Parathyroid adenoma (tissue), 2 donors: ENCODE data around the gene SPG7.

Source experiments
- H2AFZ ChIP-seq: fragments of 300-600 bp; sonication (generic); one replicate; pipeline ENCODE4 v1.7.0; 2017; ENCODE audit warnings: antibody characterized with exemption, mild to moderate bottlenecking
- H3K27ac ChIP-seq: fragments of 300-600 bp; sonication (generic); one replicate; pipeline ENCODE4 v1.7.0; 2017
- H3K27me3 ChIP-seq: fragments of 300-600 bp; sonication (generic); one replicate; pipeline ENCODE4 v1.7.0; 2017; ENCODE audit warnings: low read length; ENCODE audit not compliant: control insufficient read depth, insufficient read depth
- H3K36me3 ChIP-seq: fragments of 300-600 bp; sonication (generic); one replicate; pipeline ENCODE4 v1.7.0; 2017; ENCODE audit warnings: low read length; ENCODE audit not compliant: control insufficient read depth, insufficient read depth
- H3K4me1 ChIP-seq: fragments of 300-600 bp; sonication (generic); one replicate; pipeline ENCODE4 v1.7.0; 2017; ENCODE audit warnings: control low read depth
- H3K4me2 ChIP-seq: fragments of 300-600 bp; sonication (generic); one replicate; pipeline ENCODE4 v1.7.0; 2017; ENCODE audit warnings: low read length
- H3K4me3 ChIP-seq: fragments of 300-600 bp; sonication (generic); one replicate; pipeline ENCODE4 v1.7.0; 2017; ENCODE audit warnings: low read depth, low read length
- H3K79me2 ChIP-seq: fragments of 300-600 bp; sonication (generic); one replicate; pipeline ENCODE4 v1.7.0; 2017; ENCODE audit warnings: control low read depth
- H3K9ac ChIP-seq: fragments of 300-600 bp; sonication (generic); one replicate; pipeline ENCODE4 v1.7.0; 2017; ENCODE audit warnings: mild to moderate bottlenecking
- H3K9me3 ChIP-seq: fragments of 300-600 bp; sonication (generic); one replicate; pipeline ENCODE4 v1.7.0; 2017; ENCODE audit warnings: low read length; ENCODE audit not compliant: control insufficient read depth
- CTCF ChIP-seq: fragments of 300-600 bp; sonication (generic); IDR thresholded peaks from one replicate; pipeline ENCODE4 v1.7.0; 2017; ENCODE audit warnings: antibody characterized with exemption, mild to moderate bottlenecking
- donor health status: primary hyperparathyroidism.

SPG7 gene

GRCh38 chr16:89544113-89544512, 35.9 kb downstream of the SPG7 start:
- H3K4me1 ChIP-seq = no peaks in the 10 kb centered on the region
- no peak overlapping the region for H3K4me3 ChIP-seq
- no peak overlapping the region for H2AFZ ChIP-seq
- H3K9ac ChIP-seq = no peak overlapping the region
- H3K27me3 ChIP-seq = no peaks in the 10 kb centered on the region
- no peaks in the 10 kb centered on the region for H3K9me3 ChIP-seq
- H3K79me2 ChIP-seq = peaks cover 2% of the 10 kb centered on the region
- no peak overlapping the region for H3K4me2 ChIP-seq
- H3K36me3 ChIP-seq = no peaks in the 10 kb centered on the region
- no peak for TF ChIP-seq CTCF
- H3K27ac ChIP-seq = no peak overlapping the region

- TF ChIP-seq CTCF = no peak
- Histone ChIP-seq H3K9me3 (no peaks in the 10 kb centered on the region), H3K79me2 (peaks cover 2% of the 10 kb centered on the region), H3K36me3 (no peaks in the 10 kb centered on the region), H3K4me3 (no peak overlapping the region), H3K4me2 (no peak overlapping the region), H2AFZ (no peak overlapping the region), H3K27me3 (no peaks in the 10 kb centered on the region), H3K9ac (no peak overlapping the region), H3K4me1 (no peaks in the 10 kb centered on the region), H3K27ac (no peak overlapping the region)
These were observed 36.5 kb downstream of the SPG7 start for GRCh38 chr16:89544713-89545043.

GRCh38 chr16:89545044-89545830, 37.0 kb downstream of the SPG7 start:
- Histone ChIP-seq H3K4me1 (no peaks in the 10 kb centered on the region), H3K9ac (no peak overlapping the region), H3K79me2 (peaks cover 2% of the 10 kb centered on the region), H2AFZ (no peak overlapping the region), H3K27ac (no peak overlapping the region), H3K9me3 (no peaks in the 10 kb centered on the region), H3K4me3 (no peak overlapping the region), H3K4me2 (no peak overlapping the region), H3K36me3 (no peaks in the 10 kb centered on the region), H3K27me3 (no peaks in the 10 kb centered on the region)
- no peak for TF ChIP-seq CTCF

- Histone ChIP-seq H3K9me3 (no peaks in the 10 kb centered on the region), H2AFZ (no peak overlapping the region), H3K27ac (no peak overlapping the region)
These were observed 37.8 kb downstream of the SPG7 start for GRCh38 chr16:89545831-89546574.

More at GRCh38 chr16:89545831-89546574, 37.8 kb downstream of the SPG7 start:
- Histone ChIP-seq H3K4me3 (no peak overlapping the region), H3K9ac (no peak overlapping the region), H3K4me2 (no peak overlapping the region), H3K27me3 (no peaks in the 10 kb centered on the region), H3K4me1 (no peaks in the 10 kb centered on the region), H3K36me3 (no peaks in the 10 kb centered on the region), H3K79me2 (peaks cover 2% of the 10 kb centered on the region)
- no peak for TF ChIP-seq CTCF
